GM19238 (cell line): ENCODE results near the gene LRP1B.

ENCODE experiments used
- DNase-seq: peaks from one replicate; pipeline ENCODE4 v3.0.0; 2011; ENCODE audit warnings: low spot score; ENCODE audit not compliant: insufficient read length

LRP1B gene

DNA sequence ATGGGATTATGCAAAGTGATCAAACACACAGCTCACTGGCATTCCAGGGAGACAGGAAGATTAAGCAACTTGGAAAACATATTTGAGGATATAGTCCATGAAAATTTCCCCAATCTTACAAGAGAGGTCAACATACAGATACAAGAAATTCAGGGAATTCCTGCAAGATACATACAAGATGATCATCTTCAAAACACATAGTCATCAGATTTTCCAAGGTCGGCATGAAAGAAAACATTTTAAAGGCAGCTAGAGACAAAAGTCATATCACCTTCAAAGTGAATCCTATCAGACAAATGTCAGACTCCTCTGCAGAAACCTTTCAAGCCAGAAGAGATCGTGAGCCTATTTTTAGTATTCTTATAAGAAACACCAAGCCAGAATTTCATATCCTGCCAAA lies 1188.5 kb downstream of the LRP1B start:
- DNase-seq, result no peak

DNA sequence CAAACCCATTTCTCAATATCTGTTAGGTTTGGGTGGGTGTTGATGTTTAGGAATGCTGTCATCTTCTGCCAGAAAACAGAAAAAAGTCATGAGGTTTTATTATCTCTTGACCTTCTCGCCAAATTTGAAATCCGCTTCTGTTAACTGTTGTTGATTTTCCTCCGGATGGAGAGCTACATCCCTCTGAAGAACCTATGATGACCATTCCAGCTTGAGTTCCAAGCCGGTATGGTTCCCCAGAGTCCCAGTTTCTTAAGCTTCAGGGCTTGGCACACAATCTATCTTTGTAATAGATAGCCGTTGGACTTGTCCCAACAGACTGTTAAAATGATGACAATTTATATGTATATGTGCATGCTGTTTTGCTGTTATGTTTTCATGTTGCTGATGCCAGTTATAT lies 1201.0 kb downstream of the LRP1B start:
- DNase-seq, result no peak

DNA sequence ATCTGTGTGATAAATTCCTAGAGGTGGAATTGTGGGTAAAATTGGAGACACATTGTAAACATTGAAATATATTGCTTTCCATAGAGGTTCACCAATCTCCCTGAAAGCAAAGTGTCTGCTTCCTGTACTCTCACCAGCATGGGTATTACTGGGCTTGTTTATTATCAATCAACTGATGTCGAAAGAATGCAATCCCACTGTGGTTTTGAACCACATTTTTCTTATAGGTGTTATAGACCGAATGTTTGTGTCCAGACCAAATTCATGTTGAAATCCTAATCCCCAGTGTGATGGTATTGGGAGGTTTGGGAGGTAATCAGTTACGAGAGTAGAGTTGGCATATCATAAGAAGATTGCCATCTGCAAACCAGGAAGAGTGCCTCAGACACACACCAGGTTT lies 1212.4 kb downstream of the LRP1B start:
- DNase-seq, result no peak

DNA sequence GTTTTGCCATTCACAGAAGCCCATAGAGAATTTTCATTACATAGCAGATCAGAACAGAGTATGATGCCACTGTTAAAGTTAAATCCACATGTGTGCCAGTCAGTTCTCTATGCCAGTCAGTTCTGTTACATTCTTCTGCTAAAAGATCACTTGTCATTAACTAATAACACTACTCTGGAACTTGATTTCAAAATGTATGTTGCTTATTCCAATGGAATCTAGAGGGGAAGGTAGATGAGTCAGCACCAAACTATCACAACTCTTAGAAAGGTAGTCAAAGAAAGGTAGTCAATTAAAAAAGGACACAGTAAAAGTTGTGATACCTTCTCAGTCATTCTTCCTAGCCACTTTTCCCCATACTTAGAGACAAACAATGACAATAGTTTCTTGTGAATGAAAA lies 1214.4 kb downstream of the LRP1B start:
- no peak for DNase-seq

DNA sequence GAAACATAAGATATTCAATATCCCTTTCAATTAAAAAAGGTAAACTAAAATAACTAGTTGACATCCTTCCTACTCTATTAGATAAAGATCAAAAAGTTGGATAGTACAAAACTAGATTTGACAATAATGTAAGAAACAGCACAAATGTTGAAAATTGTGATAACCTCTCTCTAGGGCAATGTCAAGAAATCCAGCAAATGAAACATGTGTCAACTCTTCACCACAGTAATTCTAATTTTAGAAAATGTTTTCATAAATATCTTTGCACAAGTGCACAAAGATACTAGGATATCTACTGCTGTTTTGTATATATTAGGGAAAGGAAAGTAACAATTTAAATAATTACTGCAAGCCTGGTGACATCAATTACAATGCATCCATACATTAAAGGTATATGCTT lies 1220.1 kb downstream of the LRP1B start:
- no peak for DNase-seq

DNA sequence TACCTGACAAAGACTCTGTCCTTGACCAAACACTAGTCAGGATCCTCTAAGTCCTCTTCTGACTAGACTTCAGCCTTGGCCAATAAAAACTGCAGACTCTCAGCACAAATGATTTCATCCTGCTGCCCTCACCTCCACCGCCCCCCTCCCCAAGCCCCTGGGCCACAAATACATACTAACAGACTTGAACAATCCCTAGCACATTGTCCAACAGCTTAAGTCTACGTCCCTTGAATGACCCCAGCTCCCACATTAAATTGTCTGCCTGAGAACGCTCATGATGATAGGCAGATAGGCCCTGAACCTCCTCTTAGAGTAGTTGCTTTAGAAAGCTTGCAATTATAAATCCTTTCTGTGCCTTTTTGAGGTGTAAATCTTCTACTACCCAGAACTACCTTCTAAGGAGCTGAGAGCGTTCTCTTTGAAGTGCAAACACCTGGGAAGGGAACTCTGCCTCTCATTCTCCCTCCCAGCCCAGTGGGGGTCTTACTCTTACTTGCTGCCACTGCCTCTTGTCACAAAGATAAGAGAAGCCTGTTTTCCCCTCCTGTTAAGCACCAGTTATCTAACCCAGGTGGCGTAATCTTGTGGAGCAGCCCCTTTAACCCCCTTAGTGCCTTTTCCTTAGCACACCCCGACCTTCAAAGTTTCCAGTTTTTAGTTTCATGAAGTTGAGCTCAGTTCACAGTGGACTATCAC lies 1225.6 kb downstream of the LRP1B start:
- DNase-seq, result no peak

DNA sequence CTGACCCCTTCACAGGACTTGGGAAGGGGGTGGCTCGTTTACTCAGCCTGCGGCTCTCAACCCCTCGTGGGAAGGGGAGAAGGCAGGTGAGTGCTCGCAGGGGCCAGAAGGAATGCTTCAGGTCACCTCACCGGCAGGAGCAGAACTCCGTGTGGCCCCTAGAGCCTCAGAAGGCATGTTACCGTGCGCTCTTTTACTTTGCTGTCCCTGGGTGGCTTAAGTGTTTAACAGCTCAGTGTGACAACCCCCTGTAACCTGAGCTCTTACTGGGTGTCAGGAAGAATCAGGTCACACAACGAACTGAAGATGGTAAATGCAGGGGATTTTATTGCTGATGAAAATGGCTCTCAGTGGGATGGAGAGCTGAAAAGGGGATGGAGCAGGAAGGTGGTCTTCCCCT lies 1235.4 kb downstream of the LRP1B start:
- no peak for DNase-seq

DNA sequence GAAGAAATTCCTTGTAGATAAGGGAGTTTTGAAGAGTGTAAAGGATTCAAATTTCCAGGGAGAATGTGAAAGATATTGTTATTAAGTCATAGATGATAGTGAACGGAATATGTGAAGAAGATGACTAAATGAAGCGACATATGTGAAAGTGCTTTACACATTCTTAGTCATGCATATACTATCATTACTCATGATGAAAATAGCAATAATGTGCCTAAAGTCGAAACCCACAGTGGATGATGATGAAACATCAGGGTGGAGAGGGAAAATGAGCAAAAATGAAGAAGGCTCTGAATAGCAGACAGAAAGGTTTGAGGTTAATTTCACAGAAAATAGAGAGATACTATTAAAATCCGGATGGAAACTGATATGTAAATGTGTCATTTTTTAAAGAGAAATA lies 1237.1 kb downstream of the LRP1B start:
- DNase-seq, result no peak

DNA sequence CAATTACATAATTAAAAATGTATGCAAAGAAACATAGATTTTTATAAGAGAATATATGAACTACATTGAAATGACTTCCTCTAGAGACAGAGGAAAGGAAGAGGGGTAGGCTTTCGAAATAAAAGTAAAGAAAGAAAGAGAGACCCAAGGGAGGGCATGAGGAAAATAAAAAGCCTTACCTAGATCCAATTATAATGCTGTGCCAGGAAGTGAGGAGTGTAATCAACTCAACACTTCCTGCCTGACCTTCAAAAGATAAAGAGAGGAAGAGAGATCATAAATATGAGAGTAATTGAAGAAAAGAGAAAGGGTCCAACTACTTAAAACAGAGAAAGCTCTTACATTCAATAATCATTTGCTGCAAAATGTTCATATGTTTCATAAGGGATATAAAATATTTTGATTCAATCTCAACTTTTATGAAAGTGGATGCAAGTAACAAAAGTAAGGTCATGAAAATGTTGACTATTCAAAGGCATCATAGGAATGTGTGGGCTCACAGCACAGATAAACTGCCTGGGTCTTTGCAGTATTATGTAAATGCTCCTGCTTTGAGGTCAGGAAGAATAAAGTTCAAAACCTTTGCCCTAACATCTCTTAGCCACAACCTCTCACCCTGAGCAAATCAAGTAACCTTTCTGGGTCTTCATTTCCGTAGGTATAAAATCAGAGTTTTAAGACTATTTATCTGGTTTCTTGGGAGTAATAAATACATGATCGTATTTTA lies 1237.7 kb downstream of the LRP1B start:
- no peak for DNase-seq

DNA sequence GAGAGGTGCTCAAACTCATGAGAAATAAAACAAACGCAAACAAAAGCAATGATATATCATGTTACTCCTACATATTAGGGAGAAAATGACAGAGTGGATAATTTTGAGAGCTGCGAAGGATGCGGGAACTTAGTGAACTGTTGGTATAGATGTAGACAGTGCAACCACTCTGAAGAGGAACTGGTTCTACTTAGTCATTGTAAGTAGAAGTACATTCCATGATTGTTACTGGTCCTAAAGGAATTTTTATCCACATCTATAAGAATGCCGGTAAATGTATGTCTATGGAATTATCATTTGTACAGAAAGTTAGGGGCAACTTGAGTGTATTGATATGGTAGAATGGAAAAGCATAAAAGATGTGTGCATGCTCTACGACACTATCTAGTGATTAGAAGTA lies 1238.4 kb downstream of the LRP1B start:
- no peak for DNase-seq

DNA sequence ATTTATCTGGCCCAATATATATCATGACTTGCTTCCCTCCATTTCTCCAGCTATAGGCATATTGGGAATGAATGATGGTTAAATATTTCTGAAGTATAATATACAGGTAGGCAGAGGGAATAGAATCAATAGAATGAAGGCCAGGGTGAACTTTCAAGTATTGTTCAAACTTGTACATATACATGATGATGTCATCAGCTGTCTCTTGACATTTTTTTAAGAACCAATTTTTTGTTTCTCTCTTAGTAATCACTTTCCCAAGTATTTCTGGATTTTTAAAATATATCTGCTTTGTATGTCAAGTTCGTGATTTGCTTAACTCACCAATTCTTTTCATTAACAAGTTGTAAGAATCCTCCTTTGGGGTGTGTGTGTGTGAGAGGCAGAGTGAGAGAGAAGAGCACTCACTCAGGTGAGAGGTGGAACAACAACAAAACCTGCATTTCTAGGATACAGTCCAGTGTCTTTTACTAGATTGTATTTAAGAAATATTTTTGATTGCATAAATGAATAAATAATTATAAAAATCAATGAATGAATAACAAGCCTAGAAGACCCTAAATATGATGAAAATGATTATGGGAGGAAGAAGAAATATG lies 1239.1 kb downstream of the LRP1B start:
- no peak for DNase-seq

DNA sequence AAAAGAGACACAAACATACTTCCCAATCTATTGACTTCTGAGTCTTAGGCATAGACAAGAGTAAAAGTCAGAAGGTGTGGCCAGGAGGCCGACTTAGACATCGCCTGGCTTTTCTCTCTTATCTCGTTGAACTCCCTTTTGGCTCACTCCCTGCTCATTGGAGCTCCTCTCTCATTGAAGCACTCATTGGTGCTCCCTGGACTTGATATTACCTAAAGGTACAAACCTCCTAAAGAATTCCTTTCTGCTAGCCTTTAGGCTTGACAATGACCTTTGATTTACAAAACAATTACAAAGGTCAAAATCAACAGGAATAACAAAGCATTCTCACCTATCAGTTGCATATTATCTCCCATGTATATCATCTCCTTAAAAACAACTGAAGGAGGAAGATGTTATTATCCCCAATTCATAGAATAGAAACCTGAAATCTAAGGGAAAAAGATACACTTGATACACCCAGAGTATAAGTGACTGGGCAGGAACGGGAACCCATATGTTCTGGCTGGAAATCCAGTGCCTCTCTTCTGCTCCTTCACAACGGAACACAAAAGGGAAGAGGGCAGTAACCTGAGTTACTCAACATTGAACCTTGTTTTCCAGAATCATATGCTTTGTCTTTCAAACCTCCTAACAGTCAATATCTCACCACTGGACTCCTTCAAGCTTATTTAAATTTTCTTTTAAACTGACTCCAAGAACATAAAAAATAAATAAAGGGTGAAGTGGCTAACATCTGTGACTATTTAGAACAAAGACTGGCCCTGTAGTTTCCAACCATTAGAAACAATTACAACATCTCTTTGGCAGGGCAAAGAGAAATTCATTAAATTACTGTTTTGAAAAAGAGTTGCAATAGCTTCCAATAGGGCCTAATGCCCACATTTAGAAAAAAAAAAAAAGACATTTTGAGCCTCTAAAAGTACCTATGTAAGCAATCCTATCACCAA lies 1247.9 kb downstream of the LRP1B start:
- DNase-seq, result no peak

DNA sequence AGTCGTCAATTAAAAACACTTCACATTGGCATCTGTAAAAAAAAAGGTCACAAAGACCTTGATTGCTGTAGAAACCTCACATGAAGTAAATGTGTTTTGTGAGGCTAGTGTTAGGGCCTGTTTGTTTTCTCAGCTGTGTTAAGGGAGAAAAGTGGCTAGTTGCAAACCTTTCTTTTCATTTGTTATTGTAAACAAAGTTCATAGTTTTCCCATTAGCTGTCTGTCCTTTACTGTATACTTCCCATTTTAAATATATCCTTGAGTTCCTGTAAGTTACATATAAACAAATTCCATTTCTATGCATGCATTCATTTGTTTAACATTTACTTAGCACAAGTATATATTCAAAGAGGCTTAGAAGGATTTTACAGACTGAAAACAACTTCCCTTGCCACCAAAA lies 1250.2 kb downstream of the LRP1B start:
- DNase-seq, result no peak

DNA sequence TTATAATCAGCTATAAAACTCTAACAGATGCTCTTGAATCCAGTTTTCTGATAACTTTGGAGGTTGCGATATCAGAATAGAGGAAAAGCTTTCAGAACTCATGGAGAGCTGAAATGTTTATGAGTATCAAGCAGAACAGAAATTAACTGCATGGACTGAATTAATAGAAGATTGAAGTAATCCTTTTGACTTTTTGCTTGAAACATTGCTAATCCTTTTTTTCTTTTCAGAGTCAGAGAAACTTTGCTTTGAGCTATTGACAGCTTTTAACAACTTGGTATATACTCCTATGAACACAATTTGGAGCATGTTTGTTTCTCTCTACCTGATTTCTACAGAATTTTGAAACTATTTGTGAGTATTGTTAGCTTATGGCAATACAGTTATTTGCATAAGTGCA lies 1254.8 kb downstream of the LRP1B start:
- DNase-seq, result no peak

DNA sequence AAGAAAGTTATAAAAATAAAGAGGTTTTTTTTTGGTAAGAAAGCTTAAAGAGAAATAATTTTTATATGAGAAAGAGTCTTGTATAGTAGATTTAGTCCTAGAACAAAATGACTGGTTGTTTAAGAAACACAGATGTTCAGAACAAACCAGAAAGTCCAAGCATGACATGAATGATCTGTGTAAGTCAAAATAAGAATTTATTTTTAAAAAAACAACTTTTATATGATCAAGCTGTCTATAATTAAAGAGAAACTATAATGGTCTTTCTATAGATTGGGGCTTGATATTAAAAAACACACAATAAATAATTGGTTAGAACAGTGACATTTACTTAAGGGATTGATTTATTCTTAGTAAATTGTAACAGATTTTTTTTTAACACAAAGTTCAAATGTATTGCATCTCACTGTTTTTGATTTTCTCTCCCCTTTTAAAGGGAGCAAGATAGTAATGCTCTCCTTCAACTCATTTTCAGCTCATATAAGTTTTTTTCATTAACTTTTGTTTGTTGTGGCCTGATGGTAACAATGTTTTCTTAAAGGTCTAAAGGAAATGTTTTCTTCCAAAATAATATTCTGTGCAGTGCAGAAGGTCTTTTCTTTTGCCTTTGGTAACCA lies 1256.8 kb downstream of the LRP1B start:
- no peak for DNase-seq

DNA sequence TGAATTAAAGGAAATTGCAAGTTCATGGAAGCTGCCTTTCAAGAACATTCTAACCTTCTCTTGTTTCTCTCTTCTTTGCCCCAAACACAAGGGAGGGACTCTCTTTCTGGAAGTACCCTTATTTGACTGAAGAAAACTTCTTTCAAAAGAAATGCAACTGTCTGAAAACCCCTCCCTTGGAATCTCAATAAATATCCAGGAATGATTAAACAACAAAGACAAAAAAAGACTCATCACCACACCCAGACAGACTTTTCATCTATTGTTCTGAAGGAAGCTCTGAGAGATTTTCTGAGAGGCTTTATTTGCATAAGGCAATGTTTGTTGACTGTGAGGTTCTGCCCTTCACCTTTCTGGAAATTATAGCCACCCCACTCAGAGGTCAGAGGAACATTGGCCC lies 1260.9 kb downstream of the LRP1B start:
- no peak for DNase-seq

DNA sequence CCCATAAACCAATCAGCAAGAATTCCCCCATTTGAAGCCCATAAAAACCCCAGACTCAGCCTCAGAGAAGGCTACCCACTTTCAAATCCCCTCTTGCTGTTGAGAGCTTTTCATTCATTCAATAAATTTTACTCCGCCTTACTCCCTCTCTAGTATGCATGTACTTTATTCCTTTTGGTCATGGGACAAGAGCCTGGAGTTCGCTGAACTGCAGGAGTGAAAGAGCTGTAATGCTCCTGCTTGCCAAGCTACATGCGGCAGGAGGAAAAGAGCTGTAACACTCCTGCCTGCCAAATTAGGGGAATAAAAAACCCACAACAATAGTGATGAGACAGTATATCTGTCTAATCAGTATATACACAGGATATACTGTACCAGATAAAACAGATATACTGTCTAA lies 1261.7 kb downstream of the LRP1B start:
- no peak for DNase-seq

DNA sequence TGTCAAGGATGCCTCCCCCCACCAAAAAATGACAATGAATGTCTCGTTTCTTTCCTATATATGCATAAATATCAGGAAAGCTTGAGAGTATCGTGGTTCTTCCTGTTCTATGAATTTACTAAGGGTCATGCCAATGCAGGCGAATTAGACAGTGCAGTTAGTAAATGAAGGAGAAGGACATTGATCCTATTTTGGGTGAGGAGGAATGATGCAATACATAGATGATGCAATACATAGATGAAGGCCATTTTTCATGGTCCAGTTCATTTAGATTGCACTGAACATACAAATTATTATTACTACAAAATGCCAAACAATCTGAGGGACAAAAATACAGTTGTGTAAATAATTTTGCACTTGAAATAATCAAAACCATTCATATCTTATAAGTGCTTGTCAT lies 1265.0 kb downstream of the LRP1B start:
- DNase-seq, result no peak

DNA sequence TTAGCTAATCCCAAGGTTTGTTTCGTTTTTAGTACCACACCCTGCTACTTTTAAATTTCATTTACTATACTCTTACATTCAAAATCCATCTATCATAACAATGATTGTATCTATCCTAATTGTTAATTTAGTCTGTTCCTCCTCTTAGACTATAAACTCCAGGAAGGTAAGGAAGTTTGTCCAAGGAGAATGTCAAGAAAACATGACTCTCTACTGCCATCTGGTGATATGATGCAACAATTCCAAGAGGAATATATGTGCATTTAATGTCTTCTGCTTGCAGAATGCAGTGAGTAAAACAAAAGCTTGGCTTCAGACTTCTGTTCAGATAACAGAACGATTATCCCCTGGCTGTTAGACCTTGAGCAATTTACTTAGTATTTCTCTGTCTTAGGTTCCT lies 1267.1 kb downstream of the LRP1B start:
- no peak for DNase-seq

DNA sequence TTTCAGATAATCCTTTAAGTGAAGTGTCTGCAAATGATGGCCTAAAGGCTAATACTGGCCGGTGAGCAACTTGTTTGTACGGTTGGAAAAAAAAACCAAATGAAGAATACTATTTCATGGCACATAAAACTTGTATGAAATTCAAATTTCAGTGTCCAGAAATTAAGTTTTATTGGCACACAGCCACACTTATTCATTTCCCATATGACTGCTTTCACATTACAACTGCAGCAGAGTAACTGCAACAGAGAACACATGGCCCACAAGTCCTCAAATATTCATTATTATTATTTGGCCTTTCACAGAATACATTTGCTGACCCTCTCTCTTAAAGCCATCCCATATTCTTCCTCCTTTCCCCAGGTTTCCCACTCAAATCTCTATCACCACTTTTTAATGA lies 1268.6 kb downstream of the LRP1B start:
- no peak for DNase-seq

DNA sequence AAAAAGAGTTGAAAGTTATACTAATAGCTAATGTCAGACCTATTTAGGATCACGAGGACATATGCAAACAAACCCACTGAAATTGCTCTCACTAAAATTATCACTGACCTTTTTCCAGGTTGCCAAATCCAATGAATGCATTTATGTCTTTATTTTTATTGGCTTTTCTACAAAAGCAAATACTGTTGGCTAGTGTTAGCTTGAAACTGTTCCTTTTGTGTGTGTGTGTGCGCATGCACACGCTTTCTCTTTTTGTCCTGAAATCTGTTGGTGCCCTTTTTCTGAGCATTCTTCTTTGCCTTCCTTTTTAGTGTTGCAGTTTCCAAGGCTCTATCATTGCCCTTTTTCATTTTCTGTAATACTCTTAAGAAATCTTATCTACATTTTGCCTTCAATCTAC lies 1269.2 kb downstream of the LRP1B start:
- DNase-seq, result no peak
